Naive thymus-derived CD4-positive, alpha-beta T cell (primary cell): Measurements from ENCODE around the gene FXYD4. TPM values are rescaled to one million over a fixed set of nuclear protein-coding genes. Genes with fewer than 3 reads are reported as not detected.

Experiments
- ATAC-seq: fragments of 150-1000 bp; cut with Tn5 transposase; 2 replicates; pipeline ENCODE4 v1.10.0; 2021; ENCODE audit warnings: mild to moderate bottlenecking, moderate library complexity
- CTCF ChIA-PET: fragments of 350-600 bp; sonication (Branson Sonifier 250); formaldehyde crosslinking; loops from one replicate; lab custom pipeline; 2021; ENCODE audit warnings: antibody characterized with exemption; lab: Charles Lee
- POLR2A ChIA-PET: fragments of 350-600 bp; sonication (Branson Sonifier 250); formaldehyde crosslinking; loops from one replicate; lab custom pipeline; 2021; ENCODE audit warnings: antibody characterized with exemption, inconsistent platforms; lab: Charles Lee
- DNase-seq, 9 donors: peaks; one replicate each; pipeline versions ENCODE4 v3.0.0 to v3.0.0-alpha.2; 2020 to 2022; ENCODE audit warnings: mixed read lengths in 1 of 9
- H3K27ac ChIP-seq: one replicate; pipeline ENCODE4 v1.7.0; 2013; ENCODE audit warnings: mild to moderate bottlenecking, low read depth, low read length, moderate library complexity
- H3K27me3 ChIP-seq, 2 donors: one replicate each; pipeline ENCODE4 v1.7.0; 2013; ENCODE audit warnings: low read length in 2 of 2, mild to moderate bottlenecking in 2 of 2, moderate library complexity in 2 of 2; ENCODE audit not compliant: control insufficient read depth in 2 of 2, insufficient read depth in 2 of 2
- H3K36me3 ChIP-seq, 3 experiments: 1 replicate in 2 of 3; 2 replicates in 1 of 3; pipeline ENCODE4 v1.7.0; 2013; ENCODE audit warnings: low read length in 3 of 3, mild to moderate bottlenecking in 3 of 3, moderate library complexity in 1 of 3; ENCODE audit not compliant: insufficient read depth in 3 of 3, control insufficient read depth in 2 of 3
- H3K4me1 ChIP-seq, 2 donors: one replicate each; pipeline ENCODE4 v1.7.0; 2013; ENCODE audit warnings: low read length in 2 of 2, mild to moderate bottlenecking in 2 of 2, moderate library complexity in 1 of 2; ENCODE audit not compliant: control insufficient read depth in 2 of 2, insufficient read depth in 2 of 2
- H3K4me3 ChIP-seq: 2 replicates; pipeline ENCODE4 v1.7.0; 2013; ENCODE audit warnings: mild to moderate bottlenecking, low read length
- H3K9me3 ChIP-seq, 3 experiments: 1 replicate in 2 of 3; 2 replicates in 1 of 3; pipeline ENCODE4 v1.7.0; 2013; ENCODE audit warnings: low read length in 3 of 3; ENCODE audit not compliant: control insufficient read depth in 2 of 3
- H3K27ac Mint-ChIP-seq, 9 donors: one replicate each; pipeline ENCODE4 v1.8.0; 2020 to 2022; ENCODE audit warnings: mixed read lengths in 9 of 9, mild to moderate bottlenecking in 8 of 9, moderate library complexity in 5 of 9, inconsistent platforms in 2 of 9
- H3K27me3 Mint-ChIP-seq, 5 donors: one replicate each; pipeline ENCODE4 v1.8.0; 2021 to 2022; ENCODE audit warnings: mixed read lengths in 5 of 5, mild to moderate bottlenecking in 1 of 5
- H3K36me3 Mint-ChIP-seq, 5 donors: one replicate each; pipeline ENCODE4 v1.8.0; 2020 to 2022; ENCODE audit warnings: mixed read lengths in 5 of 5, mild to moderate bottlenecking in 3 of 5, inconsistent platforms in 1 of 5
- H3K4me1 Mint-ChIP-seq, 7 donors: one replicate each; pipeline ENCODE4 v1.8.0; 2020 to 2022; ENCODE audit warnings: mixed read lengths in 7 of 7, mild to moderate bottlenecking in 3 of 7, inconsistent platforms in 1 of 7
- H3K4me3 Mint-ChIP-seq, 10 donors: one replicate each; pipeline ENCODE4 v1.8.0; 2020 to 2022; ENCODE audit warnings: mild to moderate bottlenecking in 10 of 10, mixed read lengths in 10 of 10, moderate library complexity in 6 of 10, inconsistent platforms in 2 of 10
- H3K9me3 Mint-ChIP-seq, 11 donors: one replicate each; pipeline ENCODE4 v1.8.0; 2020 to 2022; ENCODE audit warnings: mixed read lengths in 11 of 11, mild to moderate bottlenecking in 4 of 11, inconsistent platforms in 1 of 11, moderate library complexity in 1 of 11
- intact Hi-C, 2 donors: fragments of 100-400 bp; cut with micrococcal nuclease; formaldehyde crosslinking; loops; one replicate each; pipeline ENCODE4 v1.15.1; 2023
- polyA plus RNA-seq, 2 donors: library from polyadenylated mRNA; unstranded; fragments of 300-500 nt; fragmentation: Illumina TruSeq; gene quantifications; one replicate each; pipeline ENCODE4 v1.2.3, GENCODE V29; 2021
- total RNA-seq, 6 experiments: library from RNA in 5 of 6; stranded (reverse) in 5 of 6; gene quantifications; 1 replicate in 5 of 6; 2 replicates in 1 of 6; pipeline ENCODE4 v1.2.3 and lab custom pipeline; 2021 to 2026

The FXYD4 gene
- total and polyA plus RNA-seq, 7 experiments from 2014 or later, result not detected

GRCh38 chr10:43340619-43341018 lies 30.8 kb upstream of the FXYD4 start:
- no peaks in the 10 kb centered on the region for H3K9me3 Mint-ChIP-seq
- no peak overlapping the region for H3K27ac ChIP-seq
- no peaks in the 10 kb centered on the region for H3K27me3 ChIP-seq
- H3K9me3 ChIP-seq, result no peaks in the 10 kb centered on the region
- ChIA-PET POLR2A (no interaction called here), CTCF (interaction anchor here (0.7 to 1.1 kb wide), 3 partner anchors 8 to 48 kb away, joined by 3 read pairs; no protein-coding TSS in a partner anchor)
- peaks cover 5 to 28% (median 12%) of the 10 kb centered on the region in 5 donors for H3K27me3 Mint-ChIP-seq
- H3K36me3 Mint-ChIP-seq, result peaks cover 0 to 11% (median 0%) of the 10 kb centered on the region in 5 donors
- H3K4me1 ChIP-seq, result no peaks in the 10 kb centered on the region
- ATAC-seq, result no peak
- intact Hi-C loops, result no loop called here
- H3K4me1 Mint-ChIP-seq, result peaks cover 0 to 47% (median 3%) of the 10 kb centered on the region in 7 donors
- DNase-seq, result no peak
- H3K4me3 ChIP-seq, result no peak overlapping the region
- H3K36me3 ChIP-seq, result no peaks in the 10 kb centered on the region
- no peak overlapping the region for H3K4me3 Mint-ChIP-seq
- no peak overlapping the region for H3K27ac Mint-ChIP-seq

- intact Hi-C loops, result no loop called here
- no peak overlapping the region for H3K27ac ChIP-seq
- no peak for ATAC-seq
- peaks cover 5 to 28% (median 11%) of the 10 kb centered on the region in 5 donors for H3K27me3 Mint-ChIP-seq
- H3K9me3 Mint-ChIP-seq, result no peaks in the 10 kb centered on the region
- H3K27me3 ChIP-seq, result no peaks in the 10 kb centered on the region
- peaks cover 0 to 42% (median 3%) of the 10 kb centered on the region in 7 donors for H3K4me1 Mint-ChIP-seq
- DNase-seq, result no peak
- ChIA-PET POLR2A (no interaction called here), CTCF (no interaction called here)
- no peaks in the 10 kb centered on the region for H3K4me1 ChIP-seq
- H3K4me3 ChIP-seq, result no peak overlapping the region
- no peak overlapping the region for H3K27ac Mint-ChIP-seq
- no peaks in the 10 kb centered on the region for H3K36me3 ChIP-seq
- H3K4me3 Mint-ChIP-seq, result no peak overlapping the region
- H3K9me3 ChIP-seq, result no peaks in the 10 kb centered on the region
- peaks cover 0 to 10% (median 0%) of the 10 kb centered on the region in 5 donors for H3K36me3 Mint-ChIP-seq
Measured at GRCh38 chr10:43341450-43341849, 30.0 kb upstream of the FXYD4 start.

- intact Hi-C loops, result no loop called here
- DNase-seq (no peak), ATAC-seq (no peak)
- CTCF ChIA-PET, result interaction anchor here (0.8 kb wide), 1 partner anchor 198 kb away, joined by 4 read pairs; no protein-coding TSS in a partner anchor
- H3K9me3 ChIP-seq, result no peaks in the 10 kb centered on the region
- H3K4me1 ChIP-seq, result no peaks in the 10 kb centered on the region
- POLR2A ChIA-PET, result no interaction called here
- Mint-ChIP-seq H3K9me3 (no peaks in the 10 kb centered on the region), H3K4me3 (no peak overlapping the region), H3K27me3 (peaks cover 5 to 27% (median 9%) of the 10 kb centered on the region in 5 donors), H3K36me3 (peaks cover 0 to 9% (median 0%) of the 10 kb centered on the region in 5 donors), H3K27ac (no peak overlapping the region), H3K4me1 (peaks cover 0 to 43% (median 4%) of the 10 kb centered on the region in 7 donors)
- no peak overlapping the region for H3K4me3 ChIP-seq
- H3K36me3 ChIP-seq, result no peaks in the 10 kb centered on the region
- H3K27ac ChIP-seq, result no peak overlapping the region
- H3K27me3 ChIP-seq, result no peaks in the 10 kb centered on the region
Measured at GRCh38 chr10:43342279-43343125, 28.9 kb upstream of the FXYD4 start.

- POLR2A ChIA-PET, result no interaction called here
- Histone ChIP-seq H3K9me3 (no peaks in the 10 kb centered on the region), H3K36me3 (no peaks in the 10 kb centered on the region), H3K27ac (no peak overlapping the region), H3K4me3 (no peak overlapping the region), H3K4me1 (peaks cover 3% of the 10 kb centered on the region in 2 donors), H3K27me3 (no peaks in the 10 kb centered on the region)
- intact Hi-C loops, result no loop called here
- Mint-ChIP-seq H3K36me3 (peaks cover 0 to 9% (median 0%) of the 10 kb centered on the region in 5 donors), H3K27me3 (peaks cover 5 to 24% (median 9%) of the 10 kb centered on the region in 5 donors), H3K27ac (no peak overlapping the region), H3K9me3 (no peaks in the 10 kb centered on the region), H3K4me1 (peaks cover under 1 to 43% (median 6%) of the 10 kb centered on the region in 7 donors), H3K4me3 (no peak overlapping the region)
- CTCF ChIA-PET, result interaction anchor here (0.8 kb wide), 1 partner anchor 199 kb away, joined by 4 read pairs; no protein-coding TSS in a partner anchor
- ATAC-seq (no peak), DNase-seq (no peak)
Measured at GRCh38 chr10:43343126-43343525, 28.3 kb upstream of the FXYD4 start.

GRCh38 chr10:43344051-43344450 lies 27.4 kb upstream of the FXYD4 start:
- Mint-ChIP-seq H3K36me3 (peaks cover 0 to 12% (median 0%) of the 10 kb centered on the region in 5 donors), H3K4me1 (peaks cover 7 to 47% (median 12%) of the 10 kb centered on the region in 7 donors), H3K4me3 (no peak overlapping the region), H3K27me3 (peaks cover 5 to 21% (median 9%) of the 10 kb centered on the region in 5 donors), H3K27ac (peak overlapping the region in 2 of 9 donors; percentile 25 to 54), H3K9me3 (peaks cover 0 to 2% (median 0%) of the 10 kb centered on the region in 11 donors)
- ATAC-seq (no peak), DNase-seq (no peak)
- no peak overlapping the region for H3K27ac ChIP-seq
- POLR2A ChIA-PET, result no interaction called here
- no peaks in the 10 kb centered on the region for H3K9me3 ChIP-seq
- H3K4me1 ChIP-seq, result peaks cover 9% of the 10 kb centered on the region in 2 donors
- no peaks in the 10 kb centered on the region for H3K36me3 ChIP-seq
- intact Hi-C loops, result no loop called here
- CTCF ChIA-PET, result interaction anchor here (1.3 kb wide), 1 partner anchor 51 kb away, joined by 8 read pairs; no protein-coding TSS in a partner anchor
- no peak overlapping the region for H3K4me3 ChIP-seq
- no peaks in the 10 kb centered on the region for H3K27me3 ChIP-seq

- peaks cover 0 to 4% (median 0%) of the 10 kb centered on the region in 5 donors for H3K36me3 Mint-ChIP-seq
- intact Hi-C loops, result loop anchor here (1.0 to 2.0 kb wide), 9 partner anchors 15 to 481 kb away; partner anchors contain the start of gene CSGALNACT2 (in 1 of the 2)
- ATAC-seq (no peak), DNase-seq (no peak)
- no peaks in the 10 kb centered on the region for H3K9me3 ChIP-seq
- no peak overlapping the region for H3K4me3 ChIP-seq
- H3K27ac Mint-ChIP-seq, result peak overlapping the region in 2 of 9 donors; percentile 5 to 42
- H3K27me3 ChIP-seq, result no peaks in the 10 kb centered on the region
- H3K4me1 Mint-ChIP-seq, result peaks cover 9 to 43% (median 13%) of the 10 kb centered on the region in 7 donors
- CTCF ChIA-PET, result interaction anchor here (0.8 to 4.6 kb wide), 9 partner anchors 12 to 143 kb away, joined by 3 to 76 read pairs (median 5); no protein-coding TSS in a partner anchor
- H3K4me1 ChIP-seq, result peaks cover 9% of the 10 kb centered on the region in 2 donors
- no peaks in the 10 kb centered on the region for H3K36me3 ChIP-seq
- POLR2A ChIA-PET, result interaction anchor here (0.6 to 2.3 kb wide), 5 partner anchors 53 to 209 kb away, joined by 3 to 18 read pairs (median 4); no protein-coding TSS in a partner anchor
- no peak overlapping the region for H3K27ac ChIP-seq
- peaks cover 0 to 19% (median 6%) of the 10 kb centered on the region in 5 donors for H3K27me3 Mint-ChIP-seq
- H3K9me3 Mint-ChIP-seq, result peaks cover 0 to 2% (median 0%) of the 10 kb centered on the region in 11 donors
- no peak overlapping the region for H3K4me3 Mint-ChIP-seq
Measured at GRCh38 chr10:43347997-43348396, 23.4 kb upstream of the FXYD4 start.
